Mammary epithelial cell (primary cell): ENCODE results near the gene UNC80.

ENCODE experiments used
- EZH2 ChIP-seq: IDR thresholded peaks from 2 replicates; pipeline ENCODE4 v1.6.1; 2012; ENCODE audit warnings: low read length, inconsistent platforms, borderline replicate concordance
- TF ChIP-seq, protein P1 (sequence below), 2 donors: IDR thresholded peaks in 1 of 2; conservative IDR thresholded peaks in 1 of 2; 2 replicates each; pipeline ENCODE4 v1.5.1; 2011 to 2012; ENCODE audit warnings: inconsistent platforms in 2 of 2, low read length in 2 of 2, mild to moderate bottlenecking in 2 of 2, control low read depth in 1 of 2, low read depth in 1 of 2; ENCODE audit not compliant: insufficient read depth in 1 of 2; ENCODE audit errors: extremely low read depth in 1 of 2

- TF ChIP-seq, protein P1, sequence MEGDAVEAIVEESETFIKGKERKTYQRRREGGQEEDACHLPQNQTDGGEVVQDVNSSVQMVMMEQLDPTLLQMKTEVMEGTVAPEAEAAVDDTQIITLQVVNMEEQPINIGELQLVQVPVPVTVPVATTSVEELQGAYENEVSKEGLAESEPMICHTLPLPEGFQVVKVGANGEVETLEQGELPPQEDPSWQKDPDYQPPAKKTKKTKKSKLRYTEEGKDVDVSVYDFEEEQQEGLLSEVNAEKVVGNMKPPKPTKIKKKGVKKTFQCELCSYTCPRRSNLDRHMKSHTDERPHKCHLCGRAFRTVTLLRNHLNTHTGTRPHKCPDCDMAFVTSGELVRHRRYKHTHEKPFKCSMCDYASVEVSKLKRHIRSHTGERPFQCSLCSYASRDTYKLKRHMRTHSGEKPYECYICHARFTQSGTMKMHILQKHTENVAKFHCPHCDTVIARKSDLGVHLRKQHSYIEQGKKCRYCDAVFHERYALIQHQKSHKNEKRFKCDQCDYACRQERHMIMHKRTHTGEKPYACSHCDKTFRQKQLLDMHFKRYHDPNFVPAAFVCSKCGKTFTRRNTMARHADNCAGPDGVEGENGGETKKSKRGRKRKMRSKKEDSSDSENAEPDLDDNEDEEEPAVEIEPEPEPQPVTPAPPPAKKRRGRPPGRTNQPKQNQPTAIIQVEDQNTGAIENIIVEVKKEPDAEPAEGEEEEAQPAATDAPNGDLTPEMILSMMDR (conservative IDR thresholded peaks at IDR 0.05 in 1 of 2, IDR thresholded peaks at IDR 0.05 in 1 of 2; ENCODE audit: extremely low read depth in 1 of 2, insufficient read depth in 1 of 2, low read depth in 1 of 2, low read length in 2 of 2): no peak
- no peak for TF ChIP-seq EZH2
These were observed 134.1 kb downstream of the UNC80 start for GRCh38 chr2:209905691-209906090.
